ENCODE data around the gene GMPR. TPM values are rescaled to one million over a fixed set of nuclear protein-coding genes. Genes with fewer than 3 reads are reported as not detected.

Gene GMPR
- total RNA-seq, 1 experiment from 2014 or later, result 1.4 TPM

- no TSS peak for BruUV-seq (replicated peaks)
- DNase-seq, result no peak
- no peak for TF ChIP-seq CTCF (IDR thresholded peaks at IDR 0.05; ENCODE audit: unreplicated experiment)
- intact Hi-C loops (cut with micrococcal nuclease; ENCODE audit: unreplicated experiment), result no loop called here
- no peaks in the 10 kb centered on the region for H3K4me1 Mint-ChIP-seq (ENCODE audit: low read depth, unreplicated experiment)
- H3K27me3 Mint-ChIP-seq (ENCODE audit: unreplicated experiment), result no peaks in the 10 kb centered on the region
- H3K36me3 Mint-ChIP-seq (ENCODE audit: insufficient read depth, unreplicated experiment), result no peaks in the 10 kb centered on the region
- no peak overlapping the region for H3K4me3 Mint-ChIP-seq (ENCODE audit: low read depth, unreplicated experiment)
- no peak overlapping the region for H3K27ac Mint-ChIP-seq (ENCODE audit: unreplicated experiment)
- CTCF ChIA-PET, result no interaction called here
- H3K9me3 Mint-ChIP-seq (ENCODE audit: low read depth, unreplicated experiment), result no peaks in the 10 kb centered on the region
Measured at GRCh38 chr6:16198061-16198705, 40.2 kb upstream of the GMPR start.

GRCh38 chr6:16199804-16200203, 38.6 kb upstream of the GMPR start:
- intact Hi-C loops (cut with micrococcal nuclease; ENCODE audit: unreplicated experiment), result no loop called here
- no peak overlapping the region for H3K4me3 Mint-ChIP-seq (ENCODE audit: low read depth, unreplicated experiment)
- CTCF ChIA-PET, result no interaction called here
- TF ChIP-seq CTCF (IDR thresholded peaks at IDR 0.05; ENCODE audit: unreplicated experiment), result no peak
- H3K4me1 Mint-ChIP-seq (ENCODE audit: low read depth, unreplicated experiment), result no peaks in the 10 kb centered on the region
- H3K27ac Mint-ChIP-seq (ENCODE audit: unreplicated experiment), result no peak overlapping the region
- DNase-seq, result no peak
- no peaks in the 10 kb centered on the region for H3K27me3 Mint-ChIP-seq (ENCODE audit: unreplicated experiment)
- H3K36me3 Mint-ChIP-seq (ENCODE audit: insufficient read depth, unreplicated experiment), result no peaks in the 10 kb centered on the region
- BruUV-seq (replicated peaks), result no TSS peak
- H3K9me3 Mint-ChIP-seq (ENCODE audit: low read depth, unreplicated experiment), result no peaks in the 10 kb centered on the region

GRCh38 chr6:16200321-16200883, 38.0 kb upstream of the GMPR start:
- H3K4me1 Mint-ChIP-seq (ENCODE audit: low read depth, unreplicated experiment), result no peaks in the 10 kb centered on the region
- no peak overlapping the region for H3K4me3 Mint-ChIP-seq (ENCODE audit: low read depth, unreplicated experiment)
- DNase-seq, result no peak
- no peak for TF ChIP-seq CTCF (IDR thresholded peaks at IDR 0.05; ENCODE audit: unreplicated experiment)
- H3K9me3 Mint-ChIP-seq (ENCODE audit: low read depth, unreplicated experiment), result no peaks in the 10 kb centered on the region
- CTCF ChIA-PET, result interaction anchor here (0.6 kb wide), 1 partner anchor 92 kb away, joined by 3 read pairs; no protein-coding TSS in a partner anchor
- H3K27ac Mint-ChIP-seq (ENCODE audit: unreplicated experiment), result no peak overlapping the region
- no peaks in the 10 kb centered on the region for H3K27me3 Mint-ChIP-seq (ENCODE audit: unreplicated experiment)
- BruUV-seq (replicated peaks), result no TSS peak
- intact Hi-C loops (cut with micrococcal nuclease; ENCODE audit: unreplicated experiment), result no loop called here
- H3K36me3 Mint-ChIP-seq (ENCODE audit: insufficient read depth, unreplicated experiment), result no peaks in the 10 kb centered on the region

GRCh38 chr6:16201706-16202105, 36.7 kb upstream of the GMPR start:
- no TSS peak for BruUV-seq (replicated peaks)
- CTCF ChIA-PET, result interaction anchor here (0.5 kb wide), 1 partner anchor 98 kb away, joined by 3 read pairs; no protein-coding TSS in a partner anchor
- intact Hi-C loops (cut with micrococcal nuclease; ENCODE audit: unreplicated experiment), result no loop called here

More at GRCh38 chr6:16201706-16202105, 36.7 kb upstream of the GMPR start:
- Mint-ChIP-seq H3K4me3 (ENCODE audit: low read depth, unreplicated experiment) (no peak overlapping the region), H3K4me1 (ENCODE audit: low read depth, unreplicated experiment) (no peaks in the 10 kb centered on the region), H3K27me3 (ENCODE audit: unreplicated experiment) (no peaks in the 10 kb centered on the region), H3K27ac (ENCODE audit: unreplicated experiment) (no peak overlapping the region), H3K36me3 (ENCODE audit: insufficient read depth, unreplicated experiment) (no peaks in the 10 kb centered on the region), H3K9me3 (ENCODE audit: low read depth, unreplicated experiment) (no peaks in the 10 kb centered on the region)
- no peak for TF ChIP-seq CTCF (IDR thresholded peaks at IDR 0.05; ENCODE audit: unreplicated experiment)
- no peak for DNase-seq

All from Calu3 (cell line).